HTR-8/SVneo (cell line): Measurements from ENCODE around the gene CMIP.
"Not testable (repeated sequence)": the region's sequence is repeated elsewhere in the genome, so short reads cannot be mapped to it uniquely, and the experiment has no call there.

Source experiments
- DNase-seq: peaks from one replicate; pipeline ENCODE4 v3.0.0; 2011; ENCODE audit warnings: low spot score, mixed read lengths; ENCODE audit not compliant: insufficient read length
- FAIRE-seq: peaks from 2 replicates; lab custom pipeline; 2011; peaks lifted over from hg19 to GRCh38; lab: Jason Lieb, UNC

CMIP gene

DNA sequence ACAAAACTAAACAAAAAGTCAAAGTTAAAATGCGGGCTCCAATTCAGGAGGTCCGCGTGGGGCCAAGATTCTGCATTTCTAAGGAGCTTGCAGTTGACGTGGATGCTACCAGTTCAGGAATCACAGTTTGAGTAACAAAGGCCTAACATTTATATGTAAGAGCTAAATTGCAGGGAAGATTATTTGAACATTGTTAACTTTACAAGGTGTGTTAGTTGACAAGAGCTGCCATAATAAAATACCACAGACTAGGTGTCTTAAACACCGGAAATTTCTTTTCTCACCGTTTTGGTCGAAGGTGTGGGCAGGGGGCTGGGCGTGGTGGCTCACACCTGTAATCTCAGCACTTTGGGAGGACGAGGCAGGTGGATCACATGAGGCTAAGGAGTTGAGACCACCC, 24.8 kb upstream of the CMIP start:
- DNase-seq (no peak), FAIRE-seq (no peak)

DNA sequence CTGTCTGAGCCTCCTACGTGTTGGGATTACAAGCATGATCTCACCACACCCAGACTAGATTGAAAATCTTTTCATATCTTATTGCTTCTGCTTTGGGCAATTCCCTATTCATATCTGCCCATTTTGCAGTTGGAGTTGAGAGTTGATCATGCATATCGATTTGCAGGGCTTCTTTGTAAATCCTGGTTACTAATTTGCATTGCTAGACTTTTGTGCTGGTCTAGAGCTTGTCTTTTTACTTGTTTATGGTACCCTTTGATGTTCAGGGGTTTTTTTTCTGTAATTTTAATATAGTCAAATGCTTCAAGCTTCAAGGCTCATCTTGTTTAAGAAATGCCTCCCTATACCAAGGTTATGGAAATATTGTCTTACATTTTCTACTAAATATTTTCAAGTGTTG, 23.5 kb upstream of the CMIP start:
- DNase-seq (no peak), FAIRE-seq (no peak)

DNA sequence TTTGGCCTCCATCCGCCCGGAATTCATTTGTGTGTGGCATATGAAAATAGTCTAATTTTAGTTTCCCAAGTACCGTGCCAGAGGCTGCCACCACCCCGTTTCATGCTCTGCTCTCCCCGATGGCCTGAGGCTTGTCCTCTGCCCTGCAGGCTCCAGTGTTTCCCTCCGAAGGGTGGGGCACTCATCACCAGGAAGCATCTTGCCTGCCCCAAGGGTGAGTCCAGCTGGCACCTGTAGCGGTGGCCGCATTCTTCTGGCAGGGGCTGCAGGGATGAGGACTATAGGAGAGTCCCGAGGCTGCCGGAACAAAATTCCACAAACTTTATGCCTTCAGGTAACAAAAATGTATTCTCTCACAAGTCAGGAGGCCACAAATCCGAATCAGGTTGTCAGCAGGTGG, 23.1 kb upstream of the CMIP start:
- FAIRE-seq = no peak

DNA sequence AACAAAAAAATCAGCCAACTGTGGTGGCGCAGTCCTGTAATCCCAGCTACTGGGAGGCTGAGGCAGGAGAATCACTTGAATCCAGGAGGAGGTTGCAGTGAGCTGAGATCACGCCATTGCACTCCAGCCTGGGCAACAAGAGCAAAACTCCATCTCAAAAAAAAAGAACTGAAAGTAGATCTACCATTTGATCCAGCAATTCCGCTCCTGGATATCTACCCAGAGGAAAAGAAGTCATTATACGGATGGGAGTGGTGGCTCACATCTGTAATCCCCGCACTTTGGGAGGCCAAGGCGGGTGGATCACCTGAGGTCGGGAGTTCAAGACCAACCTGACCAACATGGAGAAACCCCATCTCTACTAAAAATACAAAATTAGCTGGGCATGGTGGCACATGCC, 22.5 kb upstream of the CMIP start:
- FAIRE-seq, DNase-seq: not testable (repeated sequence)

More for the DNA sequence above, 23.1 kb upstream of the CMIP start:
- no peak for DNase-seq

DNA sequence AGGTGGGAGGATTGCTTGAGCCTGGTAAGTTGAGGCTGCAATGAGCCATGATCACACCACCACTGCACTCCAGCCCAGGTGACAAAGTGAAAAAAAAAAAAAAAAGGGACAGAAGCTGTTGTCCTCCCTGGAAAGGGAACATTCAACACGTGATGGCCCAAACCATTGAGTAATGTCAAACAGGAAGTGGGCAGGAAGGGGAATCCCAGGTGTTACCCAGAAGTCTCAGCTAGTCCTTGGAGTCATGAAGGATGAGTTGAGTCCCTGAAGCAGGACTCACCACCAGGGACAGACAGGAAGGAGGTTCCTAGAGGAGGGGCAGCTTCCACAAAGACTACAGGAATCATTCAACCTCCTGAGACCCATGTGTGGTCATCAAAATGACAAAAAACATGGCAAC, 19.8 kb upstream of the CMIP start:
- DNase-seq (no peak), FAIRE-seq (no peak)

DNA sequence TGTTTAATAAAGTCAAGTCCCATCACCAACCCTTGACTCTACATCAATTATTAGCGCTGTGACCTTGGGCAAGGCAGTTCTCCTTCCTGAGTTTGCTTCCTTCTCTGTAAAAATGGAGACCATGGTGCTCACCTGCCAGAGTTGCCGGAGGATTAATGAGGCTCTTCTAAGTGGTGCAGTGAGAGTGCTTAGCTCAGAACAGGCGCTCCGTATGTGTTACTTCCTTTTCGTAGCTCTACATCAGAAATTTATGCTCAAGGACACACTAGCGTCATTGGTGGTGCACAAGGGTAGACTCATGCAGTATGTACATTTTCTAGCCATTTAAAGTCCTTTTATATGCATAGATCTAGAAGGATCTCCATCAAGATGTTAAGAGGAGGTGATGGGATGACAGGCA, 17.4 kb upstream of the CMIP start:
- DNase-seq (no peak), FAIRE-seq (no peak)

DNA sequence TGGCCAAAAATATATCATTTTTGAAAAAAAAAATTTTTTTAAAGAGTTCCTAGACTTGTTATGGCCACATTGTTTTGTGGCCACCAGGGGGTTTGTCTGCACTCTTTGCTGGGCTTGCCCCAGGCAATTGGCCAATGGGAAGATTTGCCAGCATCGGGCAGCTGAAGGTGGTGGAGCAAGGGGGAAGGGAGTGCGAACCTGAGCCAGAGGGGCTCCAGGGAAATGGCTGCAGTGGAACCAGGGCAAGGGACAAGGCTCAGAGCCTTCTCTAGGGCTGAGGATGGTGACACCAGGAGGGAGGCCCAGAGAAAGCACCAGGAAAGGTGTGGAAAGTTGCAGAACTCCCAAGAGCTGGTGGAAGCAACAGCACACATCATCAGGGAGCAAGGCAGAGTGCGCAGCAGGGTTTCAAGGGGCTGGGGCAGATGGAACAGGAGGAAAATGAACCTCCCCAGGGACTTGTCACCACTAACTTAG, 15.5 kb upstream of the CMIP start:
- no peak for FAIRE-seq
- peak; percentile 68 for DNase-seq

DNA sequence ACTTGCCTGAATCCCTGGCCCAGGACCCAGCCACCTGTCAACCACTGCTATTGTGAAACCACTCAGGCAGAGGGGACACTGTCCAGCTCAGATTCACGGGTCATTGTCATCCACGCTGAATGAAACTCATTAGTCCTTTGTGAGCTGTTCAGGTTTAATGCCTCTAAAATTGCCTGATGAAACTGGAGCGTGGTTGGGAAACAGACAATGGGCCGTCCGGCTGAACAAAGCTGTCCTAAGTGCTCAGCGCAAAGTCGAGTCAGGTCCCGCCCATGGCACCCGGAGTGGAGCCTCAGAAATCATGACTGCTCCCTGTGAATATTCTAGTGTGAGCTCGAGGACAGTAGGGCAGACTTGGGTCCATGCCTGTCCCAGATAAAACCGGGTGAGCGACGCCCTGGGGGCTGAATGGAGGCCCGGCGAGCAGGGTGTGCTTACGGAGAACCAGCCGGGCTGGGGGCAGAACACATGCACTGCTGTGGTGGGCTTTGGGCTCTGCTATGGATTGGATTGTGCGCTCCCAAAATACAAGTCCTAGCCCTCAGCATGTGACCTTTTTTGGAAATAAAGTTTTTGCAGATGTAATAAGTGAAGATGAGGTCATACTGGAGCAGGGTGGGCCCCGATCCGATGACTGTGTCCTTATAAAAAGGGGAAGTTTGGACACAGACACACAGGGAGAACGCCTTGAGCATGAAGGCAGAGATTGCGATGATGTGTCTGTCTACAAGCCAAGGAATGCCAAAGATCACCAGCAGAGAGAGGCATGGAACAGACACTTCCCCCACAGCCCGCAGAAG, 12.9 kb upstream of the CMIP start:
- FAIRE-seq (no peak), DNase-seq (no peak)

DNA sequence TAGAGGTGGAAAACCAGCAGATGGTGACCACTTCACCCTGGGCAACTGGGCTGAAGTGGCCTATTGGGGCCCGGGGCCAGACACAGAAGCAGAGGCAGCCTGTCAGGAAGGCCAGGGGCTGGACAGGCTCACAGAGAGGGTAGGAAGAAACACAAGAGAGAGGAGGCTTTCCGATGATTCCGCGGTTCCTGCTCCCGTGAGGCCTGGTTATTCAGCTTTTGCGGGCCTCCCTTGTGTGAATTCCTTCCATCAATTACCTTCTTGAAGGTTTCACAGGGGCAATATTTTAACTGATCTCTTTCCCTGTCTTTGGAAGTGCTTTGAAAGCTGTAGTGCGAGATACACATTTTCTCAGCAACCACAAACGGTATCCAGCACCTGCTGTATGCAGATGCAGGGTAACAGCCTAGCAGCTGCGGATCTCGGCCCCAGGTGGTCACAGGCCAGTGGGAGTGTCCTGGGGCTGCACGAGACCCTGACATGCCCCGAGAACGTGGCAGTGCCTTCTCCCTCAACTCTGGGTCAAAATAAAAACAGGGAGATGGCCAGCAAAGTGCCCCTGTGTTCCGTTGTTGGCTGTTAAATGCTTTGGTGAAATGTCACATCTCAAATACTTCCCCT, 11.6 kb upstream of the CMIP start:
- DNase-seq (no peak), FAIRE-seq (no peak)

DNA sequence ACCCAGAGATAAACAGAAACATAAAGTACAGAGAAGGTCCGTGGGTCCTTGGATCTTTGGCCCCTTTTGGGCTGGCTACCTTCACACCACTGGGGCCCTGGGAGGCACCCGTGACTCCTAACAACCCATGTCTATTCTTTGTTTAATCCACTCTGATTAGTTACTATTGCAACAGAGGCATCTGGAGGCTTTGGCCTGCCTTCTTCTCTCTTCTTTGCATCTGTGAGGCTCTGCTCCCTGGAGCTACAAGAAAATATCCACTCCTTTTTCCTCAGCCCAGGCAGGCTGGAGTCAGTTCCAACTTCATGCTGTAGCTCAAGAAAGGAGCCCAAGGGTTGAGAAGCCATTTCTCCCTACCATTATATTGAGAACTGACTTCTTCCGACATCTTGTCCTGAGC, 9.5 kb upstream of the CMIP start:
- FAIRE-seq = no peak

DNA sequence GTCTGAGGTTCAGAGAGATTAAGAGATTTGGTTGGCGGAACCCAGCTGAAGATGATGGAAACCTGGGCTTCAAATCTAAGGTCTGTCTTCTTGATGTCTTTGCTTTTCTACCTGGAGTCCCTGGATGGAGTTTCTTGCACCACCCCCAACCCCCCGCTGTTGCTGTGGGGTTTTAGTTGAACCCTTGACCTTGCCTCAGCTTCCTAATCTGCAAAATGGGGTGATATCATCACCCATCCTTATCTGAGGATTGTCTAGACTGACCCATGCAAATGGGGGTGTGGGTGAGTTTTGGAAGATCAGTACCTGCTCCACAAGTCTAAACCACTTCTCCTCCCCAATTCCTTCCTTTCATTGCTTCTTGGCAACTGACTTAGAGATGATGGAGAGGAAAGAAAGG, 9.0 kb upstream of the CMIP start:
- DNase-seq (no peak), FAIRE-seq (no peak)

More for the DNA sequence above, 9.5 kb upstream of the CMIP start:
- DNase-seq = no peak

DNA sequence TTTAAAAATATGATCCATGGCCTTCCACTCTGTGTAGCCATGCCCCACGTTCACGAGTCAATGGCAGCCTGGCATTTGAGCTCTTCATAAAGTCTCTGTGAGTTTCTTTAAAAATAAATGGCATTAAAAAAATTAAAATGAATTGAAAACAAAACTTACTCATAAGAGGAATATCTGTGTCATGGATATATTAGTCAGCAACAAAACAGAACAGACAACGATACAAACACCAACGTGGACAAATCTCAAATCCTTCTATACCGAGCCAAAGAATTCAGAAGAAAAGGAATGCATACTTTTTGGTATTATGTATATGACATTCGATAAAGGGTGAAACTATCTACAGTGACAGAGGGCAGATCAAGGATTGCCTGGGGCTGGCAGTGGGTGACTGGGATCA, 8.2 kb upstream of the CMIP start:
- no peak for DNase-seq
- FAIRE-seq = no peak

DNA sequence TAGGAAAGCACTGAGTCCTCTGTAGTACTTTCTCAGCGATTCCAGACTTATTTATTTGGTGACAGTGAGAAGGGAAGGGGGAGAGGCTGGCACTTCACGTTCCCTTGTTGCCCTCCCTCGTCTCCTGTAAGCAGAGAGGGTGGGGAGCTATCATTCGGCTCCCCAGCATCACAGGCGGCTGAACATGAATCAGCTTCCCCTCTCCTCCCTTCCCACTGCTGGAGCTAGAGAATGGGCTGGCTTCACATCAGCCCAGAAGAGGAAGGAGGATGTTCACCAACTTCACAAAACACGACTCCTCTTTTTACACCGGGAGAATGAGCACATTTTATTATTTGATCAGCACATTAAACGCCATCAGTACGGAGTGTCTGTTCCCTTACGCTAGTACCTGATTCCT, 6.7 kb upstream of the CMIP start:
- DNase-seq (no peak), FAIRE-seq (no peak)

DNA sequence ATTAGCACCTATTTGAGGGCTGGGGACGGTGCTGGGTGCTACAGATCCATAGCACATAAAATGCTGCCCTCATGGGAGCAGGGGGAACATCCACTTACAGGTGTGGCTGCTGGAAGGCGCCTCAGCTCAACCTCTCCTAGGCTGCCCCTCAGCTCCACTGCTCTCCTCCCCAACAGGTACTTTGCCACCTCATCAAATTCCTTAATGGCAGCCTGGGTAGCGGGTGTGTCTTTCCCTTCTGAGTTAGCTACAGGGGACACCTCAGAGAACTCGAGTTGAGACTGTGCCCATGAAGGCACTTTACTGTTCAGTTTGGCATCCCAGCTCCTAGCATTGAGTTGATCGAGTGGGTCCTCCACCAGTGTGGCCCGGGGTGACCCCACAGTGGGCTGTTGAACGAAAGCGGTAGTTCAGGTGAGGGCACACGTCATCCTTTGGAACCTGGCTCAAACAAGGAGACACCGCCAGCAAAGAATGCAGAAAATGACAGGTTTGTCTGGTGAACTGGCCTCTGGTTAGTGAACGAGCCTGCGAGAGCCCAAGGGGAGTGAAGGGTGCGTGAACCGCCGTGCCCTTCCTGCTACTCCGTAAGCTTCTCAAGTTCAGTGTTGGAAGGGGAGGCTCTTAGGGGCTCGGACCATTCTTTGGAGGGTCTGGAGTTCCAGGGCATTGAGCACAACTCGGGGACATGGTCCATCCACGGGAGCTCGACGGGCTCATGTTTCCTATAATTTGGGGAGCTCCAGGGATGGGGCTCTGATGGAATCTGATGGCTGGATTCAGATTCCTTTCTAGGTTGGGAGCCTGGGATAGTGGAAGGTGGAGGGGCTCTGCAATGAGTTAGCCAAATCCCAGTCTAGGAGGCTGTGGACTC, 3.5 kb upstream of the CMIP start:
- no peak for DNase-seq
- no peak for FAIRE-seq

DNA sequence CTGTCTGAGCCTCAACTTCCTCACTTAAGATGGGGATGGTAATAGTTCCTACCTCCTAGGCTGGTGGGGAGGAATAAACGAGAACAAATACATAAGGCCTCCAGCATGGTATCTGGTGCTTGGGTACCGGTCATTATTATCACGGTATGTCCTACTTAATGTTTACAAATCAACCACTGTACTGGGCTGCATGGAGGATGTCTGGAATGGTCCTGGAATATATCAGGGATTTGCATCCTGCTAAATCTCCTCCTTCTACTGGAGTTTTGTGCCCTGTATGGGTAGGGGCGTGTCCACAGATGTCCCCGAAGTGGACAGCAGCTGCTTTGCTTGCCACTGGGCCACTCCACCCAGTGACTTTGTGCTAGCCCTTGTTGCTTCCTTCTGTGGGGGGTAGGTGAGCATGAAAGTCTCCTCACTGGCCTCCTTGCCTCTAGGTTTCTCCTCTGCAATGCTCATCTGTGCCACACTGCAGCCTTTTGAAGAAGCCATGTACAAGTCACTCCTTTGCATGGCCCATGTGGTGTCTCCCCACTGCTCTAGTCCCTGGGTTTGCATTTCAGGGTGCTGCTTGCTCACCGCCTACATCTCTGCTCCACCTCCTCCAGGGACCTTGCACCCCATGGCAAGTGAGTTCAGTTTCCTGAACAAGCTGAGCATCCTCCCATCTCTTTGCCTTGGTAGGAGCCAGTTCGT, 2.2 kb upstream of the CMIP start:
- FAIRE-seq (peak; percentile 48), DNase-seq (no peak)

DNA sequence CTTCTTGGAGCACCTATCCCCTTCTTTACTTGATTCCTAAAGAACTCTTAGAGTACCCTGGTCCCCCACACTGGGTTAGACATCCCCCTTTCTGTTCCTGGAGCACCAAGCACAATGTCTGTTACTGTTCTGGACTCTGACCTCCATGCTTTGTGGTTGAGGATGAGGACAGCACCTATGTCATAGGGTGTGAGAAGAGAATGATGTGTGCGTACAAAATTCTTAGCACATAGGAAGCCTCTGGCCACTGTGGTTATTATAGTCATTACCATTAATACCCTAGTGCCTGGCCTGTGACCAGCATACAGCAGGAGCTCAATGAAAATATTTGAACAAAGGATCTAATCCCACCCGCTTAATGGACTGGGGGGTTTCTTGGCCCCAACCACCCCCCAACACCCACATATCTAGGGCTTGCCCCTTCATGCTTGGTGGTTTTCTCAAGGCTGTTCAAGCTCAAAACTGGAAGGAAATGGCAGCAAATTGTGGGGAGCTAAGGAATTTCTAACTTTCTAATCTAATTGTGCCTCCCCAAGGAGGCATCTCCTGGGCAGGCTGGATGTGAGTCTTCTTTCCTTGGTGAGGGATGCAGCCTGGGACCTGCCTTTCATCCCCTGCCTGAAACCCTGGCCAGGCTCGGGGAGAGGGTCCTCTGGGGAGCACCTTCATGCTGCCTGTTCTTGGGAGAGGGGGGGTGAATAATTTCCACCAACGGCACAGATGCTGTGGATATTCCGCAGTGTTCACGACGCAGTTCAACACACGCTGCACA, 1.5 kb upstream of the CMIP start:
- FAIRE-seq (peak; percentile 63), DNase-seq (no peak)

DNA sequence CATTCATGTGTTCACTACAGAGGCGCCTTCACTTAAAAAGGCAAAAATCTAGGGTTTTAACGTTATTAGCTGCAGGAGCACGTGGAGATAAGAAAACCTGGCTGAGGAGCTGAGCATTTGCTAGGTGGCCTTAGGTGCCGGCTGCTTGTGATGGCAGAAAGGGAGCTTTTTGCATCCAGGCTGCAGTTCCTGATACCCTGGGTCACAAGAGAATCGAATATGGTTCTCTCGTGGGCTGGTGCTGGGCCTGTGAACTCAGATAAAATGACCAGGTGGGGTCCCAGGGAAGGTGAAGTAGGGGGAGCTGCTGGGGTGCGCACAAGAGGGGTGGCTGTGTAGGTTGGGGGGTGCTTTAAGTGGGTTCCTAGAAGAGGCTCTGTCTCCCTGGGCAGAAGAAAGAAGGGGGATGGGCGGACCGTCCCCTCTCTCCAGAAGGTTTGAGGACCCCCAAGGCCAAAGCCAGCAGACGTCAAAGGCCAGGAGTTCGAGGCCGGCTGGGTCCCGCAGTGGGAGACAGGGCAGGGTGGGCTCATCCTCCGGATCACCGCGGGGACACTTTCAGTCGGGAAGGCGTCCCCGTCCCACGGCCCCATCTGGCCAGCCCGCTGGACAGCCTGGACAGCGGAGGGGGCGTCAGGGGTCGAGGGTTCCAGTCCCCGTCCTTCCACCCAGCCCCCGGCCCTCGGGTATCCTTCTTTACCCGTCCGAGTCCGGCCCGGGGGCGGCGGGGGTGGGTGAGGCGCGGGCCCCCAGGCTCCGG, 740 bp upstream of the CMIP start:
- no peak for DNase-seq
- FAIRE-seq = no peak

DNA sequence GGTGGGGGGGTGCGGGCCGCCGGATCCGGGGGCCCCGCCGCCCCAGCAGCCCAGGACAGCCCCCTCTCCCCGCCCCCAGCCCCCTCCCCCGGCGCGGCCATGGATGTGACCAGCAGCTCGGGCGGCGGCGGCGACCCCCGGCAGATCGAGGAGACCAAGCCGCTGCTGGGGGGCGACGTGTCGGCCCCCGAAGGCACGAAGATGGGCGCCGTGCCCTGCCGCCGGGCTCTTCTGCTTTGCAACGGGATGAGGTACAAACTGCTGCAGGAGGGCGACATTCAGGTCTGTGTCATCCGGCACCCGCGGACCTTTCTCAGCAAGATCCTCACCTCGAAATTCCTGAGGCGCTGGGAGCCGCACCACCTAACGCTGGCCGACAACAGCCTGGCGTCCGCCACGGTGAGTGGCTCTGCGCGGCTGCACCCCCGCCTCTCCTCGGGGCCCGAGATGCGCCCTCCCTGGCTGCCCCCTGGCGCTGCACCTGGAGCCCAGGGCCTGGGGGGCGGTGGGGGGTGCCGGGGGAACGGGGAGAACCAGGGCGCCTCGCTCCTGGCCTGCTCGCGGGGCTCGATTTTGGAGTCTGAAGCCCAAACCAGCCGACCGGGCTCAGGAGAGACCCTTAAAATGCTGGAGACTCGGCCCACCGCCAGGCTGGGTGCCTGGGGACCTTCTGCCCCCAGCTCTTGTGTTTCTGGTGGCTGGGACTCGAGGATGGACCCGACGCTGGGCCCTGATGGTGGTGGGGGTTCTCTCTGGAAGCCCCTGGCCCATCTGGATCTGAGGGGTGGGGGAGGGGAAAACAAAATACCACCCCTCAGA, 744 bp downstream of the CMIP start:
- FAIRE-seq = no peak
- DNase-seq = peak; percentile 53
